Calu3 (cell line): Measurements from ENCODE around the gene MLXIPL. TPM values are rescaled to one million over a fixed set of nuclear protein-coding genes. Genes with fewer than 3 reads are reported as not detected.

Experiments
- BruUV-seq: library from RNA; stranded (reverse); fragments of 400-500 nt; replicated peaks from 2 replicates; lab custom pipeline; 2021; lab: Mats Ljungman, UMichigan
- CTCF ChIA-PET: fragments of 300-600 bp; sonication (Branson Sonifier 250); formaldehyde crosslinking; loops from one replicate; lab custom pipeline; 2022; ENCODE audit warnings: antibody characterized with exemption; lab: Charles Lee
- DNase-seq: peaks from one replicate; pipeline ENCODE4 v3.0.0; 2022
- H3K27ac Mint-ChIP-seq: one replicate; pipeline ENCODE4 v1.8.0; 2022; ENCODE audit warnings: mixed read lengths; ENCODE audit not compliant: unreplicated experiment
- H3K27me3 Mint-ChIP-seq: one replicate; pipeline ENCODE4 v1.8.0; 2022; ENCODE audit warnings: mixed read lengths; ENCODE audit not compliant: unreplicated experiment
- H3K36me3 Mint-ChIP-seq: one replicate; pipeline ENCODE4 v1.8.0; 2022; ENCODE audit warnings: mild to moderate bottlenecking, moderate library complexity, mixed read lengths; ENCODE audit not compliant: insufficient read depth, unreplicated experiment
- H3K4me1 Mint-ChIP-seq: one replicate; pipeline ENCODE4 v1.8.0; 2022; ENCODE audit warnings: mild to moderate bottlenecking, low read depth, mixed read lengths; ENCODE audit not compliant: unreplicated experiment
- H3K4me3 Mint-ChIP-seq: one replicate; pipeline ENCODE4 v1.8.0; 2022; ENCODE audit warnings: mild to moderate bottlenecking, low read depth, moderate library complexity, mixed read lengths; ENCODE audit not compliant: unreplicated experiment
- H3K9me3 Mint-ChIP-seq: one replicate; pipeline ENCODE4 v1.8.0; 2022; ENCODE audit warnings: low read depth, mixed read lengths; ENCODE audit not compliant: unreplicated experiment
- CTCF ChIP-seq: fragments of 200-600 bp; IDR thresholded peaks from one replicate; pipeline ENCODE4 v1.8.0; 2022; ENCODE audit warnings: antibody characterized with exemption; ENCODE audit not compliant: unreplicated experiment
- intact Hi-C: fragments of 100-400 bp; cut with micrococcal nuclease; formaldehyde crosslinking; loops from one replicate; pipeline ENCODE4 v1.10.0; 2022; ENCODE audit not compliant: unreplicated experiment
- total RNA-seq: library from RNA; stranded (reverse); gene quantifications from 2 replicates; pipeline ENCODE4 v1.2.3, GENCODE V29; 2022

Gene MLXIPL
- total RNA-seq, 1 experiment from 2014 or later: 1.1 TPM

GRCh38 chr7:73633323-73633722, 9.0 kb upstream of the MLXIPL start:
- CTCF ChIA-PET: no interaction called here
- intact Hi-C loops: no loop called here
- no TSS peak for BruUV-seq
- Mint-ChIP-seq H3K27ac (no peak overlapping the region), H3K36me3 (no peaks in the 10 kb centered on the region), H3K4me3 (no peak overlapping the region), H3K27me3 (peaks cover 23% of the 10 kb centered on the region), H3K9me3 (peaks cover 3% of the 10 kb centered on the region), H3K4me1 (no peaks in the 10 kb centered on the region)
- DNase-seq: no peak
- no peak for TF ChIP-seq CTCF

- H3K27me3 Mint-ChIP-seq: peaks cover 38% of the 10 kb centered on the region
- no peaks in the 10 kb centered on the region for H3K4me1 Mint-ChIP-seq
- no peak for DNase-seq
- no peak overlapping the region for H3K4me3 Mint-ChIP-seq
- H3K36me3 Mint-ChIP-seq: no peaks in the 10 kb centered on the region
- H3K9me3 Mint-ChIP-seq: peaks cover 3% of the 10 kb centered on the region
- CTCF ChIA-PET: no interaction called here
- no peak for TF ChIP-seq CTCF
- intact Hi-C loops: no loop called here
- H3K27ac Mint-ChIP-seq: no peak overlapping the region
- BruUV-seq: no TSS peak
Observed at GRCh38 chr7:73631558-73631957, 7.2 kb upstream of the MLXIPL start.

GRCh38 chr7:73628504-73628903, 4.2 kb upstream of the MLXIPL start:
- Mint-ChIP-seq H3K9me3 (no peaks in the 10 kb centered on the region), H3K4me1 (no peaks in the 10 kb centered on the region), H3K4me3 (no peak overlapping the region), H3K27ac (no peak overlapping the region), H3K36me3 (peaks cover 9% of the 10 kb centered on the region), H3K27me3 (peaks cover 46% of the 10 kb centered on the region)
- intact Hi-C loops: no loop called here
- CTCF ChIA-PET: interaction anchor here (0.6 to 1.0 kb wide), 2 partner anchors 21 to 34 kb away, joined by 3 to 4 read pairs; no protein-coding TSS in a partner anchor
- DNase-seq: no peak
- no peak for TF ChIP-seq CTCF
- no TSS peak for BruUV-seq

- no peak overlapping the region for H3K4me3 Mint-ChIP-seq
- BruUV-seq: no TSS peak
- no peak for DNase-seq
- peaks cover 11% of the 10 kb centered on the region for H3K36me3 Mint-ChIP-seq
- no peaks in the 10 kb centered on the region for H3K4me1 Mint-ChIP-seq
- no peak overlapping the region for H3K27ac Mint-ChIP-seq
- TF ChIP-seq CTCF: no peak
- CTCF ChIA-PET: no interaction called here
- intact Hi-C loops: no loop called here
- no peaks in the 10 kb centered on the region for H3K9me3 Mint-ChIP-seq
- H3K27me3 Mint-ChIP-seq: peaks cover 45% of the 10 kb centered on the region
Observed at GRCh38 chr7:73626814-73627213, 2.5 kb upstream of the MLXIPL start.
